PC-9 (cell line): ENCODE measurements around the gene PWWP2B. TPM values are rescaled to one million over a fixed set of nuclear protein-coding genes. Genes with fewer than 3 reads are reported as not detected.

Experiments used
- BruUV-seq: library from RNA; stranded (reverse); fragments of 400-500 nt; replicated peaks from 2 replicates; lab custom pipeline; 2021; lab: Mats Ljungman, UMichigan
- CTCF ChIA-PET: fragments of 300-600 bp; sonication (Branson Sonifier 250); formaldehyde crosslinking; loops from one replicate; lab custom pipeline; 2022; ENCODE audit warnings: antibody characterized with exemption; lab: Charles Lee
- POLR2A ChIA-PET: fragments of 300-600 bp; sonication (Branson Sonifier 250); formaldehyde crosslinking; loops from one replicate; lab custom pipeline; 2022; ENCODE audit warnings: antibody characterized with exemption; ENCODE audit not compliant: unreplicated experiment; lab: Charles Lee
- DNase-seq, 2 experiments: peaks; one replicate each; pipeline versions ENCODE4 v3.0.0 to v3.0.0-alpha.2; 2015 to 2022; ENCODE audit warnings: mixed read lengths in 1 of 2
- H2AFZ ChIP-seq: fragments of 200-600 bp; sonication (generic); 2 replicates; pipeline ENCODE4 v1.8.1; 2017; ENCODE audit warnings: antibody characterized with exemption
- H3F3A ChIP-seq: fragments of 200-600 bp; sonication (generic); 2 replicates; pipeline ENCODE4 v1.8.1; 2017; ENCODE audit warnings: antibody characterized with exemption, mild to moderate bottlenecking, low read depth; ENCODE audit not compliant: insufficient read depth
- H3K27ac ChIP-seq: fragments of 200-600 bp; sonication (generic); 2 replicates; pipeline ENCODE4 v1.6.1; 2016; ENCODE audit warnings: mixed run types
- H3K27me3 ChIP-seq: fragments of 200-600 bp; sonication (generic); 2 replicates; pipeline ENCODE4 v1.6.1; 2016; ENCODE audit warnings: low read depth, mixed run types; ENCODE audit not compliant: insufficient read depth
- H3K36me3 ChIP-seq: fragments of 200-600 bp; sonication (generic); 2 replicates; pipeline ENCODE4 v1.6.1; 2016; ENCODE audit warnings: low read depth, mixed run types
- H3K4me1 ChIP-seq: fragments of 200-600 bp; sonication (generic); replicated peaks from 2 replicates; pipeline ENCODE4 v1.6.1; 2016; ENCODE audit warnings: mixed run types; ENCODE audit not compliant: insufficient read depth
- H3K4me2 ChIP-seq: fragments of 200-600 bp; sonication (generic); 2 replicates; pipeline ENCODE4 v1.6.1; 2017; ENCODE audit warnings: mixed run types
- H3K4me3 ChIP-seq: fragments of 200-600 bp; sonication (generic); 2 replicates; pipeline ENCODE4 v1.6.1; 2016; ENCODE audit warnings: mixed run types
- H3K79me2 ChIP-seq: fragments of 200-600 bp; sonication (generic); 2 replicates; pipeline ENCODE4 v1.6.1; 2017; ENCODE audit warnings: low read depth, mixed run types
- H3K9me2 ChIP-seq: fragments of 200-600 bp; sonication (generic); 2 replicates; pipeline ENCODE4 v1.8.1; 2017; ENCODE audit warnings: mild to moderate bottlenecking; ENCODE audit not compliant: insufficient read depth
- H3K9me3 ChIP-seq: fragments of 200-600 bp; sonication (generic); 2 replicates; pipeline ENCODE4 v1.8.1; 2016; ENCODE audit warnings: low read depth; ENCODE audit not compliant: insufficient read depth
- H4K20me1 ChIP-seq: fragments of 200-600 bp; sonication (generic); 2 replicates; pipeline ENCODE4 v1.8.1; 2017; ENCODE audit not compliant: insufficient read depth
- CTCF ChIP-seq: fragments of 200-600 bp; sonication (generic); conservative IDR thresholded peaks from 2 replicates; pipeline ENCODE4 v1.6.1; 2017; ENCODE audit warnings: mixed run types, antibody characterized with exemption, mild to moderate bottlenecking, moderate library complexity
- EZH2 ChIP-seq: fragments of 200-600 bp; sonication (generic); IDR thresholded peaks from 2 replicates; pipeline ENCODE4 v1.8.0; 2017; ENCODE audit warnings: antibody characterized with exemption, low read depth
- intact Hi-C: fragments of 100-400 bp; cut with micrococcal nuclease; formaldehyde crosslinking; loops from one replicate; pipeline ENCODE4 v1.10.0; 2022; ENCODE audit not compliant: unreplicated experiment
- total RNA-seq: library from RNA; stranded (reverse); gene quantifications from 2 replicates; pipeline ENCODE4 v1.2.3, GENCODE V29; 2021

Gene PWWP2B
- total RNA-seq, 1 experiment from 2014 or later = 16.9 TPM

- Histone ChIP-seq H3K79me2 (peaks cover 33% of the 10 kb centered on the region), H3F3A (peaks cover 13% of the 10 kb centered on the region; the same call in 1 of the 2 replicates), H3K4me3 (no peak overlapping the region), H3K27ac (no peak overlapping the region), H3K4me2 (no peak overlapping the region), H3K36me3 (no peaks in the 10 kb centered on the region), H3K9me2 (no peaks in the 10 kb centered on the region), H3K4me1 (peaks cover 30% of the 10 kb centered on the region), H4K20me1 (no peaks in the 10 kb centered on the region), H2AFZ (no peak overlapping the region), H3K9me3 (no peaks in the 10 kb centered on the region), H3K27me3 (no peaks in the 10 kb centered on the region)
- DNase-seq = no peak
- no TSS peak for BruUV-seq
- intact Hi-C loops = no loop called here
- ChIA-PET CTCF (no interaction called here), POLR2A (interaction anchor here (0.6 kb wide), 1 partner anchor 49 kb away, joined by 3 read pairs; no protein-coding TSS in a partner anchor)
- TF ChIP-seq EZH2 = no peak
- no peak for TF ChIP-seq CTCF
These were observed 14.7 kb downstream of the PWWP2B start for GRCh38 chr10:132411561-132412253.

DNA sequence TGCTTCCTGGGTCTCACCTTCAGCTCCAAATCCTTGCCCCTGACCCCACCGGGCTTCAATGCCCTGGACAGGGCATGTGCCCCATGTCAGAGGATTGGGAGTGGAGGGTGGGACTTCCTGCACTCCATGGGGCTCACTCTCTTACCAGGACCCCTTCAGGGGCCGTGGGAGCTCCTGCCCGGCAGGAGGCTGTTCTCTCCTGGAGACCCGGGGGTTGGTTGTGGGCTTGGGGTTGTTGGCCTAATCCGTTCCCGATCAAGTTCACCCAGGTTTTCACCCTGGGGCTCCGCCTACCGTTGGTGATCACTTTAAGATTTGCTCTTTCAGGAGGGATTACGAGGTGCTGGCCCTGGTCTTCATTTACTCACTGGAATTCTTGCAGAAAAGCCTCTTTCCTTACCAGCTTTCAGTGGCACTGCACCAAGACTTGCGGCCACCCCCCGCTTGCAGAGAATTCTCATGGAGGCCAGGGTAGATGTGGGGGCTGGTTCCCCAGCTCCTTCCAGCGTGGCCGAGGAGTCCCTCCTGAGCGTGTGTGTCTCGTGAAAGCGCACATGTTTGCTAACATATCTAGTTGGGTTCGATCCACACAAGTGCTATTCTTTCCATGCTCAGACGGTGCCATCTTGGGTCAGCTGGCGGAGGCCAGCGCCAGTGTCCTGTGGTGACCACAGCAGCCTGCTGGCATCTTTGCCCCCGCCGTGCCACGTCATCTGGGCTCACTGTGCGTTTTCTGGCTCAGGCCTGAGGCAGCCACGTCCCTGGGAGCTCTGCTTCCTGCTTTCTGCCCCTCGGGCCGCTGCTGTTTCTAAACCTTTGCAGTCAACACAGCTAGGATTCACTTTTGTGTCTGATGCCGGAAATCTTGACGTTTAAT is 15.6 kb downstream of the PWWP2B start:
- H3K9me3 ChIP-seq = no peaks in the 10 kb centered on the region
- H3K4me1 ChIP-seq = peaks cover 26% of the 10 kb centered on the region
- H3K36me3 ChIP-seq = no peaks in the 10 kb centered on the region
- no peak overlapping the region for H2AFZ ChIP-seq
- H3K27me3 ChIP-seq = no peaks in the 10 kb centered on the region
- intact Hi-C loops = no loop called here
- CTCF ChIA-PET = no interaction called here
- H3K9me2 ChIP-seq = no peaks in the 10 kb centered on the region
- H3K4me3 ChIP-seq = no peak overlapping the region
- H3F3A ChIP-seq = peaks cover 10% of the 10 kb centered on the region; the same call in 1 of the 2 replicates
- DNase-seq = no peak
- POLR2A ChIA-PET = interaction anchor here (0.6 kb wide), 1 partner anchor 50 kb away, joined by 3 read pairs; no protein-coding TSS in a partner anchor
- peaks cover 33% of the 10 kb centered on the region for H3K79me2 ChIP-seq
- no peak for TF ChIP-seq EZH2
- no peak for TF ChIP-seq CTCF
- H4K20me1 ChIP-seq = no peaks in the 10 kb centered on the region
- no TSS peak for BruUV-seq
- H3K4me2 ChIP-seq = no peak overlapping the region
- no peak overlapping the region for H3K27ac ChIP-seq

DNA sequence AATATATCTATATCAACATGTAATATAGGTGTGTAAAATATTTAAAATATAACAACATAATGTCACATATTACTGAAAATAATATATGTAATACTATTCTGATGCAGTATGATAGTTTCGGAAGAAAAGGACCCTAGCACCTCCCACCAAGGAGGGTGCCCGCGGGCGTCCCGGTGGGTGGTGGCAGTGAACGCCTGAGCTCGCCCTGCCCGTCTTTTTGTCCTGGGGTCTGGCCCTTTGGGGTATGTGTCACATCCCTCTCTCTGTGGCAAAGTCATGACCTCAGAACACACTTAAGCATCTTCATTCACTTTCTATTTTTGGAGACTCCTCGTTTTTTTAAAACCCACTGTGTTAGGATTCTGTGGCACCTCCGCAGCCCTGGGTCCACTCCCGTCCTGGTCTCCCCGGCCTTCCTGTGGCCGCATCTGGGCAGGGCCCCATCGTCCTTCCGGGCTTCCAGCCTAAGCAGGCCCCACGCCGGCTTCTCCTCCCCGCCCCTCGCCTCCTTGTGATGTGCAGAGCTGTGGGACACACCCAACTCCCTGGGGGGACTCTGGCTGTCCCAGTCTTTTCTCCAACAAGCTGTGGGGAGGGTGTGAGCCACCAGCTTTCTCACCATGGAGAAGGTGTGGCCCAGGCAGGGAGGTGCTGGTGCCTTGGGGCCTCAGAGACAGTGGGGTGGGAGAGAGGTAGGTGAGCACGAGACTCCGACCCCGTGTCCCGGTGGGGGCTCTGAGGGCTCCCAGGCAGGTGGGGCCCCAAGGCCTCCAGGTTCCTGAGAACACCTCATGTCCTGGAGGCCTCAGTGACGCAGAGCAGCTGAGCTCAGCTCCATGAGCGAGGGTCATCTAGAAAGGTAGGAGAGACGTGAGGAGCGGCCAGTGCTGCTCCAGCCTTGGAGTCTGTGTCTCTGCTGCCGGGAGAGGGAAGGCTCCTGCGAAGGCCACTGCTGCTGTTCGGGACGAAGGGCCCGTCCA is 16.5 kb downstream of the PWWP2B start:
- intact Hi-C loops = no loop called here
- ChIA-PET CTCF (no interaction called here), POLR2A (no interaction called here)
- Histone ChIP-seq H3K36me3 (no peaks in the 10 kb centered on the region), H2AFZ (no peak overlapping the region), H3K4me1 (peaks cover 28% of the 10 kb centered on the region), H3F3A (peaks cover 12% of the 10 kb centered on the region), H3K27me3 (no peaks in the 10 kb centered on the region), H3K79me2 (peaks cover 32% of the 10 kb centered on the region), H3K9me2 (no peaks in the 10 kb centered on the region), H3K4me2 (no peak overlapping the region), H3K9me3 (no peaks in the 10 kb centered on the region), H4K20me1 (no peaks in the 10 kb centered on the region), H3K4me3 (no peak overlapping the region), H3K27ac (no peak overlapping the region)
- no TSS peak for BruUV-seq
- no peak for TF ChIP-seq CTCF
- no peak for TF ChIP-seq EZH2
- no peak for DNase-seq
